Liver (tissue), 3 donors: ENCODE data around the gene ZNF616.

ENCODE experiments used
- CTCF ChIP-seq: fragments of 150-350 bp; IDR thresholded peaks from 2 replicates; pipeline ENCODE4 v1.5.1; 2017; ENCODE audit warnings: improper control_type of control experiment, low read depth, low read length; ENCODE audit not compliant: missing input control
- EGR1 ChIP-seq, 2 donors: IDR thresholded peaks; 2 replicates each; pipeline ENCODE4 v1.6.1; 2016 to 2018; ENCODE audit warnings: antibody characterized with exemption in 2 of 2, low read depth in 2 of 2
- FOXA1 ChIP-seq: IDR thresholded peaks from 2 replicates; pipeline ENCODE4 v1.6.1; 2016; ENCODE audit warnings: antibody characterized with exemption
- GABPA ChIP-seq, 2 donors: IDR thresholded peaks in 1 of 2; conservative IDR thresholded peaks in 1 of 2; 2 replicates each; pipeline ENCODE4 v1.6.1; 2016; ENCODE audit warnings: antibody characterized with exemption in 2 of 2, mild to moderate bottlenecking in 1 of 2, moderate library complexity in 1 of 2
- JUND ChIP-seq, 2 donors: IDR thresholded peaks; 2 replicates each; pipeline ENCODE4 v1.6.1; 2016; ENCODE audit warnings: antibody characterized with exemption in 2 of 2
- MAX ChIP-seq: IDR thresholded peaks from 2 replicates; pipeline ENCODE4 v1.6.1; 2016; ENCODE audit warnings: antibody characterized with exemption
- NR2F2 ChIP-seq: IDR thresholded peaks from 2 replicates; pipeline ENCODE4 v1.6.1; 2016; ENCODE audit warnings: antibody characterized with exemption
- RAD21 ChIP-seq, 2 donors: IDR thresholded peaks; 2 replicates each; pipeline ENCODE4 v1.6.1; 2016; ENCODE audit warnings: antibody characterized with exemption in 2 of 2, mild to moderate bottlenecking in 2 of 2
- REST ChIP-seq: IDR thresholded peaks from 2 replicates; pipeline ENCODE4 v1.6.1; 2016; ENCODE audit warnings: antibody characterized with exemption, mild to moderate bottlenecking
- RXRA ChIP-seq, 2 donors: IDR thresholded peaks; 2 replicates each; pipeline ENCODE4 v1.6.1; 2017 to 2018; ENCODE audit warnings: antibody characterized with exemption in 2 of 2, mild to moderate bottlenecking in 1 of 2
- SP1 ChIP-seq: IDR thresholded peaks from 2 replicates; pipeline ENCODE4 v1.6.1; 2018; ENCODE audit warnings: antibody characterized with exemption, mild to moderate bottlenecking
- TAF1 ChIP-seq: conservative IDR thresholded peaks from 2 replicates; pipeline ENCODE4 v1.6.1; 2016; ENCODE audit warnings: antibody characterized with exemption, mild to moderate bottlenecking
- YY1 ChIP-seq: IDR thresholded peaks from 2 replicates; pipeline ENCODE4 v1.6.1; 2016; ENCODE audit warnings: antibody characterized with exemption, mild to moderate bottlenecking
- ZBTB33 ChIP-seq: IDR thresholded peaks from 2 replicates; pipeline ENCODE4 v1.6.1; 2016; ENCODE audit warnings: antibody characterized with exemption
- donor health status: healthy.
- donor health status: healthy.

GRCh38 chr19:52172347-52172746 is 32.6 kb upstream of the ZNF616 start:
- TF ChIP-seq CTCF (no peak), GABPA (IDR thresholded peaks at IDR 0.05 in 1 of 2, conservative IDR thresholded peaks at IDR 0.05 in 1 of 2) (no peak), JUND (IDR thresholded peaks at IDR 0.05) (no peak), RXRA (IDR thresholded peaks at IDR 0.05) (no peak), MAX (no peak), RAD21 (IDR thresholded peaks at IDR 0.05) (no peak), FOXA1 (no peak), YY1 (no peak), EGR1 (IDR thresholded peaks at IDR 0.05; ENCODE audit: low read depth in 2 of 2) (no peak), TAF1 (no peak), ZBTB33 (no peak), REST (no peak), NR2F2 (no peak), SP1 (no peak)
